Stimulated activated CD4-positive, alpha-beta T cell treated with anti-CD3 and anti-CD28 coated beads, Interleukin-12 subunit alpha, Interleukin-12 subunit beta, amount 100 ng/mL, for 4 hours (primary cell): ENCODE measurements around the gene AQP7.
"Not testable (repeated sequence)": the region's sequence is repeated elsewhere in the genome, so short reads cannot be mapped to it uniquely, and the experiment has no call there.

Experiments used
- DNase-seq: peaks from one replicate; pipeline ENCODE4 v3.0.0-alpha.2; 2020

AQP7 gene

GRCh38 chr9:33393581-33393980 lies 8.8 kb downstream of the AQP7 start:
- no peak for DNase-seq

DNA sequence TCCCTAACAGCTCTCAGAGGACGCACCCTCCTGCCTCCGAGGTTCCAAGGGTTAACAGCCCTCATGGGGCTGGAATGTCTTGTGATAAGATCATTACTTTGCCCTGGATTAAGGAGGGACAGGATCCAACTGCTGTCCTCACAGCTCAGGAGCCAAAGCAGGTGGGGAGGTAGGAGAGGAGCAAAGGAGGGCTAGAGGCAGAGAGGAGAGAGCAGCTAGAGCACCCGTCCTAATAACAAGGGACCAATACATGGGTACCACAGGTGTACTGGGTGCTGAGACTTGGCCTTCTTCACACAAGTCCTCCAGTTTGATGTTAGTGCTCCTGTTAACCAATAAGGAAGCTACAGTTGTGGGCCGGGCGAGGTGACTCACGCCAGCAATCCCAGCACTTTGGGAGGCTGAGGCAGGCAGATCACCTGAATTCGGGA lies 9.8 kb downstream of the AQP7 start:
- not testable (repeated sequence) for DNase-seq

DNA sequence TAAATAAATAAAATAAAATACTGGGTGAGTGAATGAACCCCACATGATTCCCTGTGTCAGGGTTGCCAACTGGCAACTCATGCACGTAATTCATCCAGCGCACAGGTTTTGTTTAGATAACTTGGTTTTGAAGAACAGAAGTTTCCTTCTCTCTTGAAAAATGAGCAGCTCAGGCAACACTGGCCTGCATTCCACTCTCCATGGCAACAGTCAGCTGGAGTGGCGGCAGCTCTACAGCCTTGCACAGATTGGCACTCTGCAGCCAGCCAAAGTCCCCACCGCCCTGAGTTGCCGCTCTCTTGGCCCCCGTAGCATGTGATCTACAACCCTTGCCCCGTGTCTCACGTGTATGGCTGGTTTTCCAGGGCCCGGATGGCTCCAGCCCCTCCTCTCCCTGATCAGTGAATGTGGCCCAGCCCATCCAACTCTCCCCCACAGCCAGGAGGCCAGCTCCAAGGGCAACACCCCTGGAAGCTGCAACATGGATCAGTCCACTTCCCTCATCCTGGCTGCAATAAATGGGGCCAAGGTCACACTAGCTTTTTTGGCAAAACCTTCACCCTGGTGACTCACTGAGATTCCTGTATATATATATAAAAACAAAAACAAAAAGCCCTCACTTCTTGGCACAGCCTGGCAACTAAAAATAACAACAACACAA lies 11.1 kb downstream of the AQP7 start:
- DNase-seq, result not testable (repeated sequence)

GRCh38 chr9:33388110-33388994 lies 14.0 kb downstream of the AQP7 start:
- no peak for DNase-seq

DNA sequence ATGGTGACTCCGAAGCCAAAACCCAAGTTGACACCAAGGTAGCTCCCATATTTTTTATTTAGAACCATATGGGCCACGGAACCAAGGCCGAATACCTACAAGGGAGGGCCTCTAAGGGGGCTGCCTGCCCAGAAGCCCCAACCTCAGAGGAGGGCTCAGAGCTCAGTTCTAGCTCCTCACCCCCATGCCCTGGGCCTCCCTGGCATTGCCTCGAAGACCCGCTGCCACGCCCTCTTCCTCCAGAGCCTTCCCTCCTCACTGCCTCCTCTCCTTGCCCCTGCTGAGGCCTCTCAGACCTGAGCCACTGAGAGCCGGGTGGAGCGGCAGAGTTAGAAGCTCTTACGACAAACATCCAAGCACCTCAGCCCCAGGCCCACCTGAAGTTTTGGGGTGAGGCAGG lies 15.4 kb downstream of the AQP7 start:
- DNase-seq, result not testable (repeated sequence)

- DNase-seq, result not testable (repeated sequence)
Observed at GRCh38 chr9:33386641-33386996, 15.7 kb downstream of the AQP7 start.

- DNase-seq, result not testable (repeated sequence)
Observed at GRCh38 chr9:33385979-33386640, 16.3 kb downstream of the AQP7 start.

GRCh38 chr9:33385536-33385935 lies 16.8 kb downstream of the AQP7 start:
- DNase-seq, result not testable (repeated sequence)

- not testable (repeated sequence) for DNase-seq
Observed at GRCh38 chr9:33383396-33383795, 19.0 kb downstream of the AQP7 start.

GRCh38 chr9:33382397-33382796 lies 20.0 kb downstream of the AQP7 start:
- DNase-seq, result not testable (repeated sequence)

- no peak for DNase-seq
Observed at GRCh38 chr9:33381231-33381791, 21.1 kb downstream of the AQP7 start.

- no peak for DNase-seq
Observed at GRCh38 chr9:33380390-33381094, 21.8 kb downstream of the AQP7 start.

DNA sequence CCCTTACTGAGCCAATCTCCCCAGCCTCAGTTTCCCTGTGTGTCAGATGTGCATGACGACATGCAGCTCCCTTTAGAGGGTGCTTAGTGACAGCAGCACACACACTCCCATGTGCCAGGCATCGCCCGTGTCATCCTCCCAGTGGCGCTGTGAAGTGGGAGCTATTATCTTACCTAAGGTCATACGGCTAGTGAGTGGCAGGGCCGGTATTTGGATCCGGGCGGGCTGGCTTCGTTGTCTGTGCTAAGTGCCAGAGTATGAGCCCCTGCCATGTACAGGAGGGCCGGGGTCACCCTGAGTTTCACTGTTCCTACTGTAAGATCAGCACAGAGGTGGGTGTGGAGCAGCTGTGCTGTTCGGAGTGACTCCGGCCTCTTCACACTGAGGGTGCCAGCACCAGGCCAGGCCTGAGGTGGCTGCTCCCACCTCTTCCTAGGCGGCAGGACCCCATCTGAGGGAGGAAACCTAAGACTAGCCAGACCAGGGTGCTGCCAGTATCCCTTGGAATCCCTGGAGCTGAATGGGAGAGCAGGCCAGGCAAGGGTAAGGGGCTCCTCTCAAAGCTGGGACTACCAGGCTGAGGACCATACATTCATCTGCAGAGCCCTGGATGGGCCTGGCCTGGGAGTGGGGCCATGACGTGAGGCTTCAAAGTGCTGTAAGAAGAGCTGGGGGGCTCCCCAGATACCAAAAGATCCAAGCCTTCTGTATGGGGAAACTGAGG lies 22.5 kb downstream of the AQP7 start:
- DNase-seq, result no peak

DNA sequence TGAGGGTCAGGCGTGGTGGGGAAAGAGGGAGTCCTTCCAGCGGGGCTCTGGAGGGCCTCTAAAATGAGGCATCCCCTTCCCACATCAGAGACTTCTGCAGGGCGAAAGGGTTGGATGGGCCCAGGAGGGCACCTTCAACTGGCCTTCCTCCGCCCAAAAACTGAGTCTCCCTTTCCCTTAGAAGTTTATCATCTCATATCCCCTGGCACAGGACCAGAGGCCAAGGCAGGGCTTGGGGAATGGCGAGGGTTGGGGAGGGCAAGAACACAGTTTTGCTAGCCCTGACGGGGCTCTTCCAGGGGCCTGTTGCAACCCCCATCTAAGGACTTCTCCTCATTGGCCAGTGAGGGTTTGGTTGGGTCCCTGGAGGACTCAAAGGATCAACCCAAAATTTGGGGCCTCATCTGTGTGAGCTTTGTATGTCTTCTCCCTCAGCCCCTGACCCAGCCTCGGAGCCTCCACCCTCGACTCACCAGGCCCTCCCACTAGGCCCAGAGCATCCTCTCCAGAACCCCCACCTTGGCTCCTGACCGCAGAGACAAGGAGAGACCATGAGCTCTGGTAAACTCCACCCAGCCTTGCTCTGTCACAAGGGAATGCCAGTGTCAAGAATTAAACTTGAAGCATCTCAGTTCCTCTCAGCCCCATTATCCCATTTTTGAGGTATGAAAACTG lies 24.1 kb downstream of the AQP7 start:
- no peak for DNase-seq

GRCh38 chr9:33377089-33377715 lies 25.2 kb downstream of the AQP7 start:
- no peak for DNase-seq

- no peak for DNase-seq
Observed at GRCh38 chr9:33375841-33376321, 26.5 kb downstream of the AQP7 start.

DNA sequence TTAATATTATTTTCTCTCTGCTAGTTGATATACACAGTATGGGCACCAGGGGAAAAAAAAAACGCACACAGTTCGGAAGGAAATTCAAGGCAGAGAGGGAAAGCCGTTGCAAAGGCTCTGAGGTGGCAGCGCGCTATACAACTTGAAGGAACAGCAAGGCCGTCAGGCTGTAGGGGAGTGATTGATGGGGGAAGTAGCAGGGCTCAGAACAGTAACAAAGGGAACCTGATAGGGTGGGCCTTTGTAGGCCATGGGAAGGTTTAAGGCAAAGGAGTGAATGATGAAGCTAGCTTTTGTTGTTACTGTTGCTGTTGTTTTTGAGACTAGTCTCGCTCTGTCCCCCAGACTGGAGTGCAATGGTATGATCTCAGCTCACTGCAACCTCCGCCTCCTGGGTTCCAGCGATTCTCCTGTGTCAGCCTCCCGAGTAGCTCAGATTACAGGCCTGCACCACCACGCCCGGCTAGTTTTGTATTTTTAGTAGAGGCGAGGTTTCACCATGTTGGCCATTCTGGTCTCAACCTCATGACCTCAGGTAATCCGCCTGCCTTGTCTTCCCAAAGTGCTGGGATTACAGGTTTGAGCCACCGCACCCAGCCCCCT lies 27.0 kb downstream of the AQP7 start:
- no peak for DNase-seq

DNA sequence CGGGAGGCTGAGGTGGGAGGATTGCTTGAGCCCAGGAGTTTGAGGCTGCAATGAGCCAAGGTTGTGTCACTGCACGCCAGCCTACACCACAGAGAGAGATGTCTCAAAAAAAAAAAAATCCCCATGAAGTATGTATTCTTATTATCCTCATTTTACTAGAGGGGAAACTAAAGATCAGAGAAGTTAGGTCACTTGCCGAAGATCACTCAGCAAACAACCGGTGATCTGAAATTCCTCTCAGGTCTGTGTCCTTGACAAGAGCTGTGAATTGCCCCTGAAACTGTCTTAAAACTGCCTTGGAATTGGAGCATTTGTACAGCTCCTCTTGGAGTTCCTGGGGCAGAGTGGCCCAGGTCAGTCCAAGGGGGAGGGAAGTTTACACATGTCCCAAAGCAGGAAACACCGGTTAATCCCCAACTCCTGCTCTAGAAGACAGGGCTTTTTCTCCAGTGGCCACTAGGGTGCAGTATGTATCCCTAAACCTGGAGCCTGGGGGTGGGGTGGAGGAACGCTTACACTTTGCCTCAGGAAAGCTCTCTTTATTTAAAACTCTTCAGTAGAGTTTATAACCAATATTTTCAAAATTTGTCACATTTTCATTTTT lies 27.6 kb downstream of the AQP7 start:
- peak; percentile 54 for DNase-seq

DNA sequence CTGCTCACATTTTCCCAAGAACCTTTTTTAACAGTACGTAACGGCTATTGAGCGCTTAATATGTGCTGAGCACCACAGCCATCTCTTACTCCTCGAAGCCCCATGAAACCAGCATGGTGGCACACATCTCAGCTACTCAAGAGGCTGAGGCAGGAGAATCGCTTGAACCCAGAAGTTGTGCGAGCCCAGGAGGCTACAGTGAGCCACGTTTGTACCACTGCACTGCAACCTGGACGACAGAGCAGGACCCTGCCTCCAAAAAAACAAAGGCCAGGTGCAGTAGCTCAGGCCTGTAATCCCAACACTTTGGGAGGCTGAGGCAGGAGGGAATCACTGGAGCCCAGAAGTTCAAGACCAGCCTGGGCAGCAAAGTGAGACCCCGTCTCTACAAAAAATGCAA lies 28.2 kb downstream of the AQP7 start:
- no peak for DNase-seq

DNA sequence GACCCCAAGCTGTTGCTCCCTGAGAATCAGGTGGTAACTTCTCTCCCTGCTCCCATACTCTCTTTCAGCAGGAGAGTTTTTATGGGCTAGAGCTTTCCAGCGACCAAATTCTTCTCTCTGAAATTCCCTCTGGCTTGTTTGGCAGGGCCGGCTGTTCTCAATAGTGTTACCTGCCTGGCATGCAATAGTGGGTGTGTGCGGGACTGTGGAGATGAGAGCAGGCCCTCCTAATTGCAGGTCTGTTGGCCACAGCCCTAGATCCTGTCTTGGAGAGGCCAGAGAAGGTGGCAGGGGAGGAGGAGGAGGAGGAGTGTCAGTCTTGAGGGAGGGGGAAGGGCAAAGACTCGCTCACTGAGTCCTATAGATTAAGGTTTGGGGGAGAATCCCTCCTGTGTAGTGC lies 29.5 kb downstream of the AQP7 start:
- DNase-seq, result no peak
